SU-DHL-6 (cell line): ENCODE data around the gene SLC29A2.

ENCODE experiments used
- H2AFZ ChIP-seq: fragments of 200-600 bp; sonication (generic); 2 replicates; pipeline ENCODE4 v1.6.1; 2014; ENCODE audit warnings: low read depth, mild to moderate bottlenecking, moderate library complexity, mixed read lengths, antibody characterized with exemption, low read length; ENCODE audit not compliant: severe bottlenecking
- H3F3A ChIP-seq: fragments of 200-600 bp; shearing (Covaris generic); 2 replicates; pipeline ENCODE4 v1.6.0; 2016; ENCODE audit warnings: antibody characterized with exemption, mild to moderate bottlenecking; ENCODE audit not compliant: insufficient read depth
- H3K27ac ChIP-seq: fragments of 200-600 bp; sonication (generic); 2 replicates; pipeline ENCODE4 v1.5.1; 2016; ENCODE audit warnings: low read depth, mild to moderate bottlenecking, low read length, moderate library complexity, mixed read lengths
- H3K27me3 ChIP-seq: fragments of 200-600 bp; sonication (generic), shearing (Covaris generic); 2 replicates; pipeline ENCODE4 v1.6.0; 2014; ENCODE audit warnings: mild to moderate bottlenecking, low read length
- H3K36me3 ChIP-seq: fragments of 200-600 bp; sonication (generic); 2 replicates; pipeline ENCODE4 v1.6.1; 2014; ENCODE audit warnings: mild to moderate bottlenecking, low read length, mixed read lengths
- H3K4me2 ChIP-seq: fragments of 300-600, 200-600 bp; shearing (Covaris generic), sonication (generic); 2 replicates; pipeline ENCODE4 v1.6.0; 2014; ENCODE audit warnings: low read length, low read depth, mild to moderate bottlenecking; ENCODE audit not compliant: poor library complexity, severe bottlenecking
- H3K4me3 ChIP-seq: fragments of 200-600 bp; sonication (generic); 2 replicates; pipeline ENCODE4 v1.5.1; 2014; ENCODE audit warnings: antibody characterized with exemption, low read length, mild to moderate bottlenecking, mixed read lengths; ENCODE audit not compliant: insufficient read depth, poor library complexity, severe bottlenecking
- H3K79me2 ChIP-seq: fragments of 200-600 bp; sonication (generic); 2 replicates; pipeline ENCODE4 v1.6.1; 2014; ENCODE audit warnings: mild to moderate bottlenecking, low read length, moderate library complexity; ENCODE audit not compliant: insufficient read depth
- H3K9ac ChIP-seq: fragments of 200-600 bp; sonication (generic); 2 replicates; pipeline ENCODE4 v1.7.0; 2014; ENCODE audit warnings: mild to moderate bottlenecking, low read length
- H3K9me2 ChIP-seq: fragments of 200-600 bp; sonication (generic); replicated peaks from 2 replicates; pipeline ENCODE4 v1.6.1; 2014; ENCODE audit warnings: low read length; ENCODE audit not compliant: insufficient read depth
- H3K9me3 ChIP-seq: fragments of 200-600 bp; sonication (generic); 2 replicates; pipeline ENCODE4 v1.6.1; 2014; ENCODE audit warnings: low read length, mixed read lengths; ENCODE audit not compliant: insufficient read depth
- H4K20me1 ChIP-seq: fragments of 200-600 bp; sonication (generic); 2 replicates; pipeline ENCODE4 v1.6.1; 2014; ENCODE audit warnings: low read depth, mild to moderate bottlenecking, antibody characterized with exemption, low read length, moderate library complexity, mixed read lengths
- EZH2phosphoT487 ChIP-seq: fragments of 200-600 bp; sonication (generic), shearing (Covaris generic); conservative IDR thresholded peaks from 2 replicates; pipeline ENCODE4 v1.6.1; 2018; ENCODE audit warnings: mild to moderate bottlenecking, antibody characterized with exemption, low read length, moderate library complexity, mixed read lengths
- TF ChIP-seq, protein P1 (sequence below): fragments of 200-600 bp; sonication (generic); IDR thresholded peaks from one replicate; pipeline ENCODE4 v1.5.1; 2017; ENCODE audit warnings: antibody characterized with exemption, mild to moderate bottlenecking, low read length, moderate library complexity; ENCODE audit not compliant: insufficient read depth, poor library complexity, severe bottlenecking

Gene SLC29A2

DNA sequence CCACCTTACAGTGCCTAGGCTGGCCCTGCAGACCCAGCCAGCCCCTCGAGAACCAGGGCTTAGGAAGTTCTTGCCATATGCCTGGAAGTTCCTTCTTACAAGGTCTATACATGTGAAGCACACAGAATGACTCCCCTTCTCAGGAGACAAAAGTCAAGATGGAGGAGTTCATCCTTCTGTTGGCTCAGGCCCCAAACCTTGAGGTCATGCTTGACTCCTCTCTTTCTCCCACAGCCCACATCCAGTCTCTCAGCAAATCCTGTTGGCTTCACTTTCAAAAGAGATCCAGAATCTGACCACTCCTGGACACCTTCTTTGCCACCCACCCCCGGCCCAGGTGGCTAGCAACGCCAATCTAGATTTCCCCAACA, 53.0 kb downstream of the SLC29A2 start:
- Histone ChIP-seq H3F3A (no peaks in the 10 kb centered on the region), H4K20me1 (no peaks in the 10 kb centered on the region), H3K9me2 (no peaks in the 10 kb centered on the region), H3K36me3 (no peaks in the 10 kb centered on the region), H2AFZ (no peak overlapping the region), H3K4me2 (no peak overlapping the region), H3K79me2 (no peaks in the 10 kb centered on the region), H3K9me3 (no peaks in the 10 kb centered on the region), H3K9ac (no peak overlapping the region), H3K4me3 (no peak overlapping the region), H3K27me3 (no peaks in the 10 kb centered on the region), H3K27ac (no peak overlapping the region)
- TF ChIP-seq, protein P1, sequence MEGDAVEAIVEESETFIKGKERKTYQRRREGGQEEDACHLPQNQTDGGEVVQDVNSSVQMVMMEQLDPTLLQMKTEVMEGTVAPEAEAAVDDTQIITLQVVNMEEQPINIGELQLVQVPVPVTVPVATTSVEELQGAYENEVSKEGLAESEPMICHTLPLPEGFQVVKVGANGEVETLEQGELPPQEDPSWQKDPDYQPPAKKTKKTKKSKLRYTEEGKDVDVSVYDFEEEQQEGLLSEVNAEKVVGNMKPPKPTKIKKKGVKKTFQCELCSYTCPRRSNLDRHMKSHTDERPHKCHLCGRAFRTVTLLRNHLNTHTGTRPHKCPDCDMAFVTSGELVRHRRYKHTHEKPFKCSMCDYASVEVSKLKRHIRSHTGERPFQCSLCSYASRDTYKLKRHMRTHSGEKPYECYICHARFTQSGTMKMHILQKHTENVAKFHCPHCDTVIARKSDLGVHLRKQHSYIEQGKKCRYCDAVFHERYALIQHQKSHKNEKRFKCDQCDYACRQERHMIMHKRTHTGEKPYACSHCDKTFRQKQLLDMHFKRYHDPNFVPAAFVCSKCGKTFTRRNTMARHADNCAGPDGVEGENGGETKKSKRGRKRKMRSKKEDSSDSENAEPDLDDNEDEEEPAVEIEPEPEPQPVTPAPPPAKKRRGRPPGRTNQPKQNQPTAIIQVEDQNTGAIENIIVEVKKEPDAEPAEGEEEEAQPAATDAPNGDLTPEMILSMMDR = no peak
- no peak for TF ChIP-seq EZH2phosphoT487

DNA sequence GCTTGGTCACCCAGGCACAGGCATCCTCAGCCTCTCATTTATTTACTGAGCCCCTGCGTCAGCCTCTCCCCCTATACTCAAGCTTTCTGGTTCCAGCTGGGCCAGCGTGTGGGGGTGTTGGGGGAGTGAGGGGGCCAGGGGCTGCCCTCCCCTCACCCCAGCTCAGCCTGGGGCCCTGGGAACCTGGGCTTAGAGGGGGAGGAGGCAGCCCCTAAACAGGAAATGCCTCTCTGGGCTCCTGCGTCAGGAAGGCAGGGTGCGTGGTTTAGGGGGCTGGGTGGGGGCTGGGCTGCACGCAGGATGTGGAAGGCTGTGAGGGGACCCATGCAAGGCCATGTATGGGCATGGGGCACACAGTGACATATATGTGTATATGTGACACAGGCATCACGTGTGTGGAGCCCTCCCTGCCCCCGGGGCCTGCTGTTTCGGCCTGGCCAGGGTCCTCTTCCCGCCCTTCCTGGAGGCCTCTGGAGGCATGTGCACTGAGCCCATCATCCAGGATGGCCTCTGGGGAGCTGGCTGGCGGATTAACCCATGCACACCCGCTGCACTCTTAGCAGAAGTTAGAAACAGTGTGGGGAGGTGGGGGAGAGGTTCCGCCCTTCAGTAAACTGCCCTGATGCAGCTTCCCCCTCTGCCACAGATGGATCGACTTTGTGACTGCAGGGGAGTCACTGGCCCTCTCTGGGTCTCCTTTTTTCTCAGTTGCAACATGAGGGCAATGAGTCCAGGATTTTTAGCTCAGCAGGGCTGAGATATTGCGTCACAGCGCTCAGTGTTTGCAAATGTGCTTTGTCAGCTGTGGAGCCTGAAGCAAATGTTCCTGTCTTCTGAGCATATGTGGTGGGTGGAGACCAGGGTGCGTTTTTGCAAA, 53.6 kb downstream of the SLC29A2 start:
- Histone ChIP-seq H4K20me1 (no peaks in the 10 kb centered on the region), H3K4me2 (no peak overlapping the region), H3K27me3 (no peaks in the 10 kb centered on the region), H3K79me2 (no peaks in the 10 kb centered on the region), H3K9ac (no peak overlapping the region), H3K27ac (no peak overlapping the region), H2AFZ (no peak overlapping the region), H3F3A (no peaks in the 10 kb centered on the region), H3K9me3 (no peaks in the 10 kb centered on the region), H3K4me3 (no peak overlapping the region), H3K9me2 (no peaks in the 10 kb centered on the region), H3K36me3 (no peaks in the 10 kb centered on the region)
- TF ChIP-seq, protein P1 = no peak
- TF ChIP-seq EZH2phosphoT487 = no peak

DNA sequence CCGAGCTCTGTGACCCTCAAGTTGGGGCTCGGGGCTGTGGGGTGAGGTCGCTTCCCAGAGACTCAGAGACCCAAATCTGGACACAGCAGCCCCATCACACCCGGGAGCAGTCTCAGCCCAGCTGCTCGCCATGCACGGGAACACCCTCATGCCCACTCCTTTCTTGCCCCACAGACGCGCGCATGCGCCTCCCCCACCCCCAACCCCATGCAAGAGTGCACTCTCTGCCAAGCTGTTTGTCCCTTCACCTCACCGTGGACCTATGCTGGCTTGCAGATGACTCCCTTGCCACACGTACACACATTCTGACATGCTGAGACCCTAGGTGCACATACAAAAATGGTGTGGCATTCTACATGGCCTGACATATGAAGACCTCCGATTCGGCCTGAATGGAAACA, 54.2 kb downstream of the SLC29A2 start:
- Histone ChIP-seq H3K4me3 (no peak overlapping the region), H3K9me3 (no peaks in the 10 kb centered on the region), H2AFZ (no peak overlapping the region), H3F3A (no peaks in the 10 kb centered on the region), H3K4me2 (no peak overlapping the region), H4K20me1 (no peaks in the 10 kb centered on the region), H3K9me2 (no peaks in the 10 kb centered on the region), H3K9ac (no peak overlapping the region), H3K27me3 (no peaks in the 10 kb centered on the region), H3K79me2 (no peaks in the 10 kb centered on the region), H3K36me3 (no peaks in the 10 kb centered on the region), H3K27ac (no peak overlapping the region)
- TF ChIP-seq EZH2phosphoT487 = no peak
- TF ChIP-seq, protein P1 = no peak
